Rectal smooth muscle tissue (tissue), 1 donor: Measurements from ENCODE around the gene COA1.

ENCODE experiments used
- H3K27ac ChIP-seq: one replicate; pipeline ENCODE4 v1.7.0; 2013; ENCODE audit warnings: low read depth, low read length, inconsistent platforms
- H3K27me3 ChIP-seq: one replicate; pipeline ENCODE4 v1.7.0; 2013; ENCODE audit warnings: low read length; ENCODE audit not compliant: control insufficient read depth, insufficient read depth
- H3K36me3 ChIP-seq: one replicate; pipeline ENCODE4 v1.7.0; 2013; ENCODE audit warnings: low read length; ENCODE audit not compliant: control insufficient read depth, insufficient read depth
- H3K4me1 ChIP-seq: one replicate; pipeline ENCODE4 v1.7.0; 2013; ENCODE audit warnings: low read length; ENCODE audit not compliant: control insufficient read depth, insufficient read depth
- H3K4me3 ChIP-seq: one replicate; pipeline ENCODE4 v1.7.0; 2013; ENCODE audit warnings: low read length
- H3K9ac ChIP-seq: one replicate; pipeline ENCODE4 v1.7.0; 2013; ENCODE audit warnings: low read length

The COA1 gene

DNA sequence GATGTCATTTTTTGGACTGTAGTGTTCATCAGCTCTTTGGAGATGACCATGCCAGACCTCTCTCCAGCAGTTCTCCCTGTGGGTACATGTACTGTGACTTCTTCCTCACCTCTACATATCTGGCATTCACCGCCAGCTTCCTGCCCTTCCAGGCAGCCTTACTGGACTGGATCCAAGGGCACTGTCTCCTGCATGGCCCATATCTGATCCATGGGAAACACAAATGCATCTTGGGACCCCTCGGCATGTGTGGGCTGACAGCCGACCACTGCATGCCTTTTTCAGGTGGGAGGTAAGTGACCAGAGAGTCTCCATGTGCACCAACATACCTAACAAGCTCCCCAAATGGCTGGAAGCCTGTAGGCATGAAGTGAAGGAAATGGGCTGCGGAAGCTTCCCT, 25.3 kb upstream of the COA1 start:
- H3K4me1 ChIP-seq = peaks cover 3% of the 10 kb centered on the region
- no peaks in the 10 kb centered on the region for H3K27me3 ChIP-seq
- H3K9ac ChIP-seq = no peak overlapping the region
- no peak overlapping the region for H3K4me3 ChIP-seq
- H3K27ac ChIP-seq = no peak overlapping the region
- H3K36me3 ChIP-seq = no peaks in the 10 kb centered on the region

- no peaks in the 10 kb centered on the region for H3K27me3 ChIP-seq
- no peaks in the 10 kb centered on the region for H3K4me1 ChIP-seq
- H3K27ac ChIP-seq = no peak overlapping the region
- no peak overlapping the region for H3K9ac ChIP-seq
- H3K4me3 ChIP-seq = no peak overlapping the region
- no peaks in the 10 kb centered on the region for H3K36me3 ChIP-seq
Observed at GRCh38 chr7:43753843-43754242, 24.5 kb upstream of the COA1 start.

GRCh38 chr7:43753271-43753810, 24.0 kb upstream of the COA1 start:
- H3K4me1 ChIP-seq = no peaks in the 10 kb centered on the region
- H3K27ac ChIP-seq = no peak overlapping the region
- no peaks in the 10 kb centered on the region for H3K36me3 ChIP-seq
- H3K27me3 ChIP-seq = no peaks in the 10 kb centered on the region
- H3K4me3 ChIP-seq = no peak overlapping the region
- H3K9ac ChIP-seq = no peak overlapping the region

DNA sequence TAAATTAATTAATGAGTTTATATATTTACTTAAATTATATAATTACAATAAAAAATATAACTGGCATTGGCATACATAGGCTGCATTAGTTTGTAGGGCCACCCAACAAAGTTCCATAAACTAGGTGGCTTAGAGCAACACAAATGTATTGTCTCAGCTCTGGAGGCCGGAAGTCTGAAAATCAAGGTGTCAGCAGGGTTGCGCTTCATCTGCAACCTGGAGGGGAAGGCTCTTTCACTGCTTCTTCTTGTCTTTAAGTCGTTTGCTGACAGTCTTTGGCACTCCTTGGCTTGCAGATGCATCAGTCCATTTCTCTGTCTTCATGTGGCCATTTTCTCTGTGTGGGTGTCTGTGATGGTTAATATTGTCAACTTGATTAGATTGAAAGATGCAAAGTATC, 23.1 kb upstream of the COA1 start:
- H3K4me1 ChIP-seq = no peaks in the 10 kb centered on the region
- H3K36me3 ChIP-seq = no peaks in the 10 kb centered on the region
- H3K27me3 ChIP-seq = no peaks in the 10 kb centered on the region
- H3K9ac ChIP-seq = no peak overlapping the region
- H3K4me3 ChIP-seq = no peak overlapping the region
- no peak overlapping the region for H3K27ac ChIP-seq

- H3K4me1 ChIP-seq = no peaks in the 10 kb centered on the region
- no peak overlapping the region for H3K9ac ChIP-seq
- H3K4me3 ChIP-seq = no peak overlapping the region
- no peaks in the 10 kb centered on the region for H3K36me3 ChIP-seq
- no peak overlapping the region for H3K27ac ChIP-seq
- H3K27me3 ChIP-seq = no peaks in the 10 kb centered on the region
Observed at GRCh38 chr7:43750016-43750887, 20.9 kb upstream of the COA1 start.

GRCh38 chr7:43749383-43749940, 20.1 kb upstream of the COA1 start:
- H3K4me1 ChIP-seq = no peaks in the 10 kb centered on the region
- no peak overlapping the region for H3K9ac ChIP-seq
- H3K4me3 ChIP-seq = no peak overlapping the region
- H3K27me3 ChIP-seq = no peaks in the 10 kb centered on the region
- H3K36me3 ChIP-seq = no peaks in the 10 kb centered on the region
- no peak overlapping the region for H3K27ac ChIP-seq

DNA sequence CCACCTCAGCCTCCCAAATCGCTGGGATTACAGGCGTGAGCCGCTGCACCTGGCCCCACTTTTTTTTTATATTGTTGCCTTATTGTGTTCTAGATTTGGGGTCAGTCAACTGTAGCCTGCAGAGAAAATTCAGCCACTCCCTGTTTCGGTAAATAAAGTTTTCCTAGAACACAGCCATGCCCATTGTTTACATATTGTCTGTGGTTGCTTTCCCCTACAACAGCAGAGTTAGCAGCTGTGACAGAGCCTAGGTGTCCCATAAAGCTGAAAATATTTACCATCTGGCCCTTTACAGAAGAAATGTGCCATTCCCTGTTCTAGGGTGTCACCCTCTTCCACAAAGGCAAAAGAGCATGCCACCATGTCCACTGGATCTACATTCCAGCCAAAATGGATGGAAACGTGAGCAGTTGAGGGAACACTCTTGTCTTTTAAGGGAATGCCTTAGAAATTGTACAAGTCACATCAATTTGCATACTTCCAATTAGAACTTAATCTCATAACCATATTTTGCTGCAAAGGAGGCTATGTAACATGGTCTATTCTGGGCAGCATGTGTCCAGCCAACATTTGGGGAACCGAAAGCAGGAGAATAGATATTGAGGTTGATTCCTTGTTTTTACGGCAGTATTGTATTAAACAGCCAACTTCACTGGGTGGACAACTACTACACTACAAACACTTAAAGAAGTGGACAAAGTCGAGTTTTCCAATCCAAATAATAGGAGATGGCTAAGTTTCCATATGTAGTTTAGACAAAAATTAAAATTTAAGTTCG, 18.2 kb upstream of the COA1 start:
- H3K9ac ChIP-seq = no peak overlapping the region
- H3K27ac ChIP-seq = no peak overlapping the region
- no peaks in the 10 kb centered on the region for H3K4me1 ChIP-seq
- no peaks in the 10 kb centered on the region for H3K27me3 ChIP-seq
- no peaks in the 10 kb centered on the region for H3K36me3 ChIP-seq
- H3K4me3 ChIP-seq = no peak overlapping the region

- H3K9ac ChIP-seq = no peak overlapping the region
- no peak overlapping the region for H3K27ac ChIP-seq
- no peak overlapping the region for H3K4me3 ChIP-seq
- no peaks in the 10 kb centered on the region for H3K4me1 ChIP-seq
- H3K27me3 ChIP-seq = no peaks in the 10 kb centered on the region
- H3K36me3 ChIP-seq = no peaks in the 10 kb centered on the region
Observed at GRCh38 chr7:43742692-43743091, 13.4 kb upstream of the COA1 start.

- Histone ChIP-seq H3K27ac (no peak overlapping the region), H3K27me3 (no peaks in the 10 kb centered on the region), H3K4me3 (no peak overlapping the region), H3K9ac (no peak overlapping the region), H3K36me3 (no peaks in the 10 kb centered on the region), H3K4me1 (no peaks in the 10 kb centered on the region)
Observed at GRCh38 chr7:43737467-43738127, 8.3 kb upstream of the COA1 start.

DNA sequence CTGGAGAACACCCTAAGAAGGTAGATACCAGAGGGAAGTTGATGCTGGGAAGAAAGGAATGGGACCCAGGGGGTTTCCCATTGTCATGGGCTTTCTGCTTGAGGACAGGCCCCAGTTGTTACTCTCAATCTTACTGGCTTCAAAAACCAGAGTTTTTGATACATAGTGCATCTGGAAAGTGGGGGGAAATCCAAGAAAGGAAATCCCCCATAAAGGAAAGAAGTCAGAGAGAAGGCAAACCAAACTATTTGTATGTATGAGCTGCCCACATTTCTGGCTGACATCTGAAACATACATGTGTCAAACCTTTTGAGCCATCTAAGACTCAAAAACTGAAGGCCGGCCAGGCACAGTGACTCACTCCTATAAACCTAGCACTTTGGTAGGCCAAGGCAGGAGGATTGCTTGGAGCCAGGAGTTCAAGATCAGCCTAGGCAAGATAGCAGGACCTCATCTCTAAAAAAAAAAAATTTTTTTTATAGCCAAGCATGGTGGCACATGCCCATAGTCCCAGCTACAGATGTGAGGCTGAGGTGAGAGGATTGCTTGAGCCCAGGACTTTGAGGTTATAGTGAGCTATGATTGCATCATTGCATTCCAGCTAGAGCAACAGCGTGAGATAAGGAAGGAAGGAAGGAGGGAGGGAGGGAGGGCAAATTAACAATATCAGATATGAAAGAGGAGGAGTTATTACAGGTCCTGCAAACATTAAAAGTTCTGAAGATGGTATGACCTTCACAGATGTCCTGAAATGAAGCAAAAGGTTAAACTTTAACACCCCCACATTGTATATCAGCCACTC, 6.7 kb upstream of the COA1 start:
- no peaks in the 10 kb centered on the region for H3K4me1 ChIP-seq
- H3K9ac ChIP-seq = no peak overlapping the region
- H3K36me3 ChIP-seq = no peaks in the 10 kb centered on the region
- no peak overlapping the region for H3K27ac ChIP-seq
- no peaks in the 10 kb centered on the region for H3K27me3 ChIP-seq
- H3K4me3 ChIP-seq = no peak overlapping the region

DNA sequence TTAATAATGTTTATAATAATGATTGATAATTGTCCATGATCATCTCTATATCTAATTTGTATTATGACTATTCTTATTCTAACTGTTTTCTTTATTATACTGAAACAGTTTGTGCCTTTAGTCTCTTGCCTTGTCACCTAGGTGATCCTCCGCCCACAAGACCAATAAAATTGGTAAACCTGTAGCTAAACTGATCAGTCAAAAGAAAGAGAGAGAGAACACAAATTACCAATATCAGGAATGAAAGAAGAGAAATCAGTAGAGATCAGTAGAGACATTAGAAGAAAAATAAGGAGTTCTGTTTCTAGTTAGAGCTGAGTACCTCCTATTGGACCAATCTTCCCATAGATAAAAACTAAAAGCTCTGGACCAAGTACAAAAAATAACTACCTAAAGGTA, 6.1 kb upstream of the COA1 start:
- Histone ChIP-seq H3K27me3 (no peaks in the 10 kb centered on the region), H3K4me3 (no peak overlapping the region), H3K9ac (no peak overlapping the region), H3K4me1 (no peaks in the 10 kb centered on the region), H3K36me3 (no peaks in the 10 kb centered on the region), H3K27ac (no peak overlapping the region)
